Measurements from ENCODE around the gene P2RY8.
"Not testable (repeated sequence)": the region's sequence is repeated elsewhere in the genome, so short reads cannot be mapped to it uniquely, and the experiment has no call there.

Gene P2RY8

DNA sequence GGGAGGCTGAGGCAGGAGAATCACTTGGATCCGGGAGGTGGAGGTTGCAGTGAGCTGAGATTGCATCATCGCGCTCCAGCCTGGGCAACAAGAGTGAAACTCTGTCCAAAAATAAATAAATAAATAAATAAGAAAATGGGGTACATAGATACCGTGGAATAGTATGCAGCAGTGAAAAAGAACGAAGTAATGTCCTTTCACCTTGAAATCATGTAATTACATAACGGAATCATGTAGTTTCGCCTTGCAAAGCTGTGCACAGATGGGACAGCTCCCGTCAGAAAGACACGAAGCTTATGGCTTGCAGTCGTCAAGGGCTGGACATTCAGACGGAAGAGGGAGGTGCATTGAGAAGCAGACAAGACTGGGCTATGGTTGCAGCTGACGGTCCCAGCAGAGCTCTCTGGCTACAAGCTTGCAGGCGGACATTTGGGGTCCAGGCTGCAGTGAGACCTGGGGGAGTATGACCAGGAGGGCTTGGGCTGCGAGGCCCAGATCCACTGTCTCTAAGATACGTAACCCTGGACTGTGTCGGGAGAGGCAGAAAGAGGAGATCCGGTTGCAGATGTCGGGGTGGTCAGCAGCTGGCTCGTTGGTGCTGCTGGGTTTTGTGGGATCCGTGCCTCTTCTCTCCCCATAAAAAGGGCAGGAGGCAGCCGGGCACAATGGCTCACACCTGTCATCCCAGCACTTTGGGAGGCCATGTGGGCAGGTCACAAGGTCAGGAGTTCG is 6.2 kb upstream of the P2RY8 start:
- no peak for DNase-seq

DNA sequence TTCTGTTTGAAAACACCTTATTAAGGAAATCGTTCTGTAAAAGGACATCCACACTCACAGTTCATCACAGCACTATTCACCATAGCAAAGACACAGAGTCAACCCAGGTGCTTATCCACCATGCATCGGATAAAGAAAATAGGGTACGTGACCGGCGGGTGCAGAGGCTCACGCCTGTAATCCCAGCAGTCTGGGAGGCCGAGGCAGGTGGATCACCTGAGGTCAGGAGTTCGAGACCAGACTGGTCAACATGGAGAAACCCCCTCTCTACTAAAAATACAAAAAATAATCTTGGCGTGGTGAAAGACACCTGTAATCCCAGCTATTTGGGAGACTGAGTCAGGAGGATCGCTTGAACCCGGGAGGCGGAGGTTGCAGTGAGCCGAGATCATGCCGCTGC is 2.2 kb upstream of the P2RY8 start:
- DNase-seq = not testable (repeated sequence)

DNA sequence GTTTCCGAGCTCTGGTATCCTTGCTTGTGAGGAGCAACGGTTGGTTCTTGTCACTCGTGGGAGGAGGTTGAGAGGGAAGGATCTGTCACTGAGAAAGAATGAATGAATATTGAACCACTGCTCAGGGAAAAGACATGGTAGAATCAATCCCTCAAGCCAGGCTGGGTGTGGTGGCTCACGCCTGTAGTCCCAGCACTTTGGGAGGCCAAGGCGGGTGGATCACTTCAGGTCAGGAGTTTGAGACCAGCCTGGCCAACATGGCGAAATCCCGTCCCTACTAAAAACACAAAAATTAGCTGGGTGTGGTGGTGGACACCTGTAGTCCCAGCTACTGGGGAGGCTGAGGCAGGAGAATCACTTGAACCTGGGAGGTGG is 718 bp upstream of the P2RY8 start:
- DNase-seq = not testable (repeated sequence)

DNA sequence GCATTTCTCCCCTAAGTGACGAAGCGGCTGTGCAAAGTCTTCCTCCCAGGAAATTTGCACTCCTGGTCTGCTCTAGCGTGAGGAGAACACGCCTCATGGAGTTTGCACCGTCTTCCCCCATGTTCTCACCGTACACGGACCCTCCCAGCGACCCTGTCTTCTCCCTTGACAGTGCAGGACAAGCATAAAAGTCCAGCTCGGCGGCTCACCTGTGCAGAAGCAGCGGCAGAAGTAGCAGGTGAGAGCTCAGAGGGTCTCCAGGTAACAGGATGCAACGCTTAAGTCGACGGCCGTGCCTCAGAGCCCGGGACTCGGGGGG is 314 bp downstream of the P2RY8 start:
- DNase-seq = no peak

DNA sequence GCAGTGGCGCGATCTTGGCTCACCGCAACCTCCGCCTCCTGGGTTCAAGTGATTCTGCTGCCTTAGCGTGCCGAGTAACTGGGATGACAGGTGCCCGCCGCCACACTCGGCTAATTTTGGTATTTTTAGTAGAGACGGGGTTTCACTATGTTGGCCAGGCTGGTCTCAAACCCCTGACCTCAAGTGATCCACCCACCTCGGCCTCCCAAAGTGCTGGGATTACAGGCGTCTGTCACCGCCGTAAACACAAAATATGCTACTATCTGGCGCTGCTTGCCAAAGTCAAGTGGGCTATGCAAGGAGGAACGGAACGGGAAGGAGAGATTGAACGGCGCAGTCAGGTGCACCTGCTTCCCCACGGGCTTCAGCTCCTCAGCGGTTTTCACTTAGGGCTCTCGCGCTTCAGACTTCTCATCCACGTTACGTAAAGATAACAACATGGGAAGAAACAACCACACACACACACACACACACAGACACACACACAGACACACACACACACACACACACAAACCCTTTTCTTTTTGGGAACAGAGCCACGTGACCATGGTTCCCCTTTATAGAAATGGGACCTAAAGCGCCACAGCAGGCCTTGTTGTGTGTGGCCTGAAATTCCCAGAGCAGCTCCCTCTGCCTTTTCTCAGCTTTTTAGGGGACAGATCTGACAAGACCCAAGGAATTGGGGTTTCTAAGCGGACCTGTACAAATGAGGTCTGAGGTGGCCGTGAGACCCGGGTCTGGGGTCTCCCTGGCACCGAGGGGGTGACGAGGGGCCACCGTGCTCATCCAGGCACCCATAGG is 1.5 kb downstream of the P2RY8 start:
- DNase-seq = peak in 1 of 4 experiments; percentile 4

DNA sequence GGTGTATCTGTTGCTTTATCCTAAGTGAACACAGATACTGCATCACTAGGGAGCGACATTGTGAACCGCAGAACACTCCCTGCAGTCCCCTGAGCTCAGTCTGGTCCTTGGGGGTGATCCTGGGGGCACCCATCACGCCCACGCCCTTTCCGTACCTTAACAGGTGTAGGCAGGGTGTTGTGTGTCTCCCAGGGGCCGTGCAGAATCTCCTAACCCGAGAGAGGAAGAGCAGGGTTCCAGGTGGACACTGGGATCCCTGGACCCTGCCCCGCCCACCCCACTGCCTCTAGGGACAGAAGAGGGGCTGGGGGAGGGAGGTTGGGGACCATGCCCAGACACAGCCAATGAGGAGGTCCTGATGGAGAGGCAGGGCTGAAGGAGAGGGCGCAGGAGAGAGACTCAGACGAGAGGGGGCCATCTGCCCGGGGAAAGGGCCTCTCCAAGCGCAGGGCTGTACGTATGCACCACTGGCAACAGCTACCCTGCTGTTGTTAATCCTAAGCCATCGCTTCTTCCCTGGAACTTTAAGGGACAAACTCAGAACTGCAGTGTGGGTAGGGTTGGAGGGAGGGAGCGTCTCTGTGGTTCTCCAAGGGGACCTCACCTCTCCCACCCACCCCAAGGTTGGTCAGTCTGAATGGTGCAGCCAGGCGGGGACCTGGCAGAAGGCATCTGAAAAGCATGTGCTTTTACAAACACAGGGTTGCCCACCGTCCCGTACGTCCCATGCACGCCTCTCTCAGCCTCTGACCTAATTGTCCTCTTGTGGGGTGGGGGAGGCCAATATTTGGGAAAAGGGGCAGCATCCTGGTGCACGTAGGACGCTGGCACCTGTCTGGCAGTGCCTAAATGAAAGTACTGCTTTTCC is 2.5 kb downstream of the P2RY8 start:
- peak in 1 of 4 experiments; percentile 20 for DNase-seq

DNA sequence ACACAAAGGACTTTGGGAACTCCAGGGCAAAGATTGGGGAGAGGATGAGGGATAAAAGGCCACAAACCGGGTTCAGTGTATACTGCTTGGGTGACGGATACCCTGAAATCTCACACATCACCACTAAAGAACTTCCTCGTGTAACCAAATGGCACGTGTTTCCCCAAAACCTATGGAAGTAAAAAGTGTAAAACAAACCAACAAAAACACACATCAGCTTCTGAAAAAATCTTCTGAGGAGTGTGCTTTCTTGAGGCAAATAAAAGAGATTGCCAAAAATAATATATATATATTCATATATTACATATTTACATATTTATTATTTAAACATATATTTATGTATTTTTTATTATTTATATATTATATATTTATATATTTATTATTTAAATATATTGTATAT is 3.9 kb downstream of the P2RY8 start:
- no peak for DNase-seq

DNA sequence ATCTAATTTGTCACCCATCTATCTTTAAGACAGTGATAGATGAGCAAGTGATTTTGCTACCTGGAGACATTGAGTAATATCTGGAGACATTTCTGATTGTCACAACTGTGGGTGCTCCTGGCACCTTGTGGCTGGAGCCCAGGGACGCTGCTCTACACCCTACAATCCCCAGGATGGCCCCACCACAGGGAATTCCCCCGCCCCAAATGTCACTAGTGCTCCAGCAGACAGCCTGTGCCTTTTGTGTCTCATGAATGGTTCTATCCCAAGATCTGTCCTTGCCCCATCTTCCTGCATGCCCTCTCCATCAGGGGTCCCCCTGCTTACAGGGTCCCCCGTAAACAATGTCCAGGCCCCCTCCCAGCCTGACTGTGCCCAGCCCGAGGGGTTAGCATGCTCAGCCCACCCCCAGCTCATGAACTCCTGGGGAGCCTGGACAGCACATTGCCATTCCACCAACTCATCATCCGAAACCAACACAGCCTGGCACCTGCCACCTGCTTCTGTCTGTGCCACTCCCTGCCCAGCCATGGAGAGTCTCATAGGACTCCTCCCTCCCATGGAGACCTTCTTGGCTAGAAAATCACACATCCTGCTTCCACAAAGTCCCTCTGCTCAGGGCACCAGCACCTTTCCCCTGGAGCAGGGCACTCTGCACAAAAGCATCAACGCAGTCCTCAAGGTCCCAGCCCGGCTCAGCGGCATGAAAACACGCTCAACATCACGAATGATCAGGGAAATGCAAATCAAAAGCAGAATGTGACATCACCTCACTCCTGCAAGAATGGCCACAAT is 5.7 kb downstream of the P2RY8 start:
- DNase-seq = no peak

DNA sequence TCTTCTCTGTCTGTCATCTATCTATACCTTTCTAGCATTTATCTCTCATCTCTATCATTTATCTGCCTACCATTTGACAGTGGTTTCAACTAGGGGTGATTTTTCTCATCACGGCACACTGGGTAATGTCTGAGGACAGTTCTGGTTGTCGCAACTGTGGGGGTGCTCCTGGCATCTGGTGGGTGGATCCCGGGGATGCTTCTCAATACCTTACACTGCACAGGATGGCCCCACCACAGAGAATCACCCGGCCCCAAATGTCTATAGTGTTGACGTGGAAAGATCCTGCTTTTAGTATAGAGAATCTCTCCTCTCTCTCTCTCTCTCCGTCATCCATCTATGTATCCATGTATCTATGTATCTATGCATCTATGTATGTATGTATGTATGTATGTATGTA is 7.2 kb downstream of the P2RY8 start:
- no peak for DNase-seq

DNA sequence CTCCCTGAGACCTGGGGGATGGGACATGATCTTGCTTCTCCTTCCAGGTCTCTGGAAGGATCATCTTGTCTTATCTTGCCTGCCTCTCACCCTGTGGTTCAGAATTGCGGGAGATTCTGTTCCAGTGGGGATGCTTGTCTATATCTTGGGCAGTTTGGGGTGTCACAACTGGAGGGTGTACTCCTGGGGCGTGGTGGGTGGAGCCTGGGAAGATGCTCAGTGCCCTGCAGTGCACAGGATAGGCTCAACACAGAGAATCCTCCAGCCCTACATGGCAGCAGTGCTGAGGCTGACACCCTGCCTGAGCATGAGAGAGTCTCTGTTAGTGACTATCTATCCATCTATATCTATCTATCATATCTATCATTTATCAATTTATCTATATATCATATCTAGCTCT is 7.7 kb downstream of the P2RY8 start:
- DNase-seq = no peak

DNA sequence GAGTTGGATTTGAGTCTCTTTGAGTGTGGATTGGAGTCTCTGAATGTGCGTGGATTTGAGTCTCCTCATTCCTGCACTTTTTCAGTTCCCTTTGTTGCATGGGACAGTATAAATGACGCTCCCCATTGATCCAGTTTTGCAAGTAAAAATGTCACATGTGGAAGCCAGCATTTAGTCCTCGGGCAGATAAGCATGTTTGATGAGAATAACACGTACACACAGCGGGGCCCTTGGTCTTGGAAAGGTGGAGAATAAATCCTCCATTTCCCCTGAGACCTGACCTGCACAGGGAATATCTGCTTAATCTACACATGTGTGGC is 8.1 kb downstream of the P2RY8 start:
- DNase-seq = no peak

DNA sequence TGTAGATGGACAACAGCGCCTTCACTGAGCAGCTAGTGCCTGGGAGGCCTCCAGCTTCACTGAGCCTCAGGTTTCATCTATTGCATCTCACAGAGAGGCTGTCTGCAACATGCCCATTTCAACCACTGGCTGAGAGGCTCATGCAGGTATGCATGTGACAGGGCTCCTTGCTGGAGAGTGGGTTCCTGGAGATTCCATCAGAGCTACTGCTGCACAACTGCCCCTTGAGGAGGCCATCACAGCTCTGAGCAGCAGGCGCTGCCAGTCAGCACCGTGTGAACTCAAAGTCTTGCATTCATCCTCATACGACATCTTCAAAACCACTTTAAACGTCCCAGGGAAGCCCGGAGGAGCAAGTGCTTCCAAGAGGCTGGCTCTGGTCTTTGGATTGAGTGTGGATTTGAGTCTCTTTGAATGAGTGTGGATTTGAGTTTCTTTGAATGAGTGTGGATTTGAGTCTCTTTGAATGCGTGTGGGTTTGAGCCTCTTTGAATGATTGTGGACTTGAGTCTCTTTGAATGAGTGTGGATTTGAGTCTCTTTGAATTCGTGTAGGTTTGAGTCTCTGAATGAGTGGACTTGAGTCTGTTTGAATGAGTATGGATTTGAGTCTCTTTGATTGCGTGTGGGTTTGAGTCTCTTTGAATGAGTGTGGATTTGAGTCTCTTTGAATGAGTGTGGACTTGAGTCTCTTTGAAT is 8.7 kb downstream of the P2RY8 start:
- DNase-seq = no peak

DNA sequence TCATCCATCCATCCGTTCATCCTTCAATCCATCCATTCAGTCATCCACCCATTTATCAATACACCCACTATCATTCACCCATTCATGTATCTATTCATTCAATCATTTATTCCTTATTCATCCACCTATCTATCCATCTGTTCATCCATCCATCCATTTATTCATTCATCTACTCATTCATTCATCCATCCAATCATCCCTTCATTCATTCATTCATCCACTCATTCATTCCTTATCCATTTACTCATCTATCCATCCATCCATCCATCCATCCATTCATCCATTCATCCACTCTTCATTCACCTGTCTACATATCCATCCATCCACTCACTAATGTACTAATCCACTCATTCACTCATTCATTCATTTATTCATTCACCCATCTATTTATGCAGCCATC is 9.5 kb downstream of the P2RY8 start:
- DNase-seq = no peak

DNA sequence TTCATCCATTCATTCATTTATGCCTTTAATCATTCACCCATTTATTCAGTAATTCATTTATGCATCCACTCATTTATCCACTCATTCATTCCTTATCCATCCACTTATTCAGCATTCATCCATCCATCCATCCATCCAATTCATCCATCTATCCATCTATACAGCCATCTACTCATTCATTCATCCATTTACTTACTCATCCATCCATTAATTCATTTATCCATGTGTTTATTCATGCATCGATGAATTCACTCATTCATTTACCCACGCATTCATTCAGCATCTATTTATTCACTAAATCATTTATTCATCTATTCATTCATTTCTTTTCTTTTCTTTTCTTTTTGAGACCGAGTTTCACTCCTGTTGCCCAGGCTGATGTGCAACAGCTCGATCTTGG is 10.4 kb downstream of the P2RY8 start:
- no peak for DNase-seq

DNA sequence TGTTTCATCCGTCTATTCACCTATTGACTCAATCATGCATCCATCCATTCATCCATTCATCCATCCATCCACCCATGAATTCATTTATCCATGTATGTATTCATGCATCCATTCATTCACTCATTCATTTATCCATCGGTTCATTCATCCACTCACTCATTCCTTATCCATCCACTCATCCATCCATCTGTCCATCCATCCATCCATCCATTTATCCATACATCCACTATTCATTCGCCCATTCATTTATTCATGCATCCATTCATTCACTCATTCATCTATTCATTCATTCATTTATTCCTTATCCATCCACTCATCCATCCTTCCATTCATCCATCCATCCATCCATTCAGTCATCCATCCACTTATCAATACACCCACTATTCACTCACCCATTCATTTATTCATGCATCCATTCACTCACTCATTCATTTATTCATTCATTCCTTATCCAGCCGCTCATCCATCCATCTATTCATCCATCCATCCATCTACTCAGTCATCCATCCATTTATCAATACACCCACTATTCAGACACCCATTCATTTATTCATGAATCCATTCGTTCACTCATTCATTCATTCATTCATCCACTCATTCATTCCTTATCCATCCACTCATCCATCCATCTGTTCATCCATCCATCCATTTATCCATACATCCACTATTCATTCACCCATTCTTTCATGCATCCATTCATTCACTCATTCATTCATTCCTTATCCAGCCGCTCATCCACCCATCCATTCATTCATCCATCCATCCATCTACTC is 11.2 kb downstream of the P2RY8 start:
- DNase-seq = no peak

DNA sequence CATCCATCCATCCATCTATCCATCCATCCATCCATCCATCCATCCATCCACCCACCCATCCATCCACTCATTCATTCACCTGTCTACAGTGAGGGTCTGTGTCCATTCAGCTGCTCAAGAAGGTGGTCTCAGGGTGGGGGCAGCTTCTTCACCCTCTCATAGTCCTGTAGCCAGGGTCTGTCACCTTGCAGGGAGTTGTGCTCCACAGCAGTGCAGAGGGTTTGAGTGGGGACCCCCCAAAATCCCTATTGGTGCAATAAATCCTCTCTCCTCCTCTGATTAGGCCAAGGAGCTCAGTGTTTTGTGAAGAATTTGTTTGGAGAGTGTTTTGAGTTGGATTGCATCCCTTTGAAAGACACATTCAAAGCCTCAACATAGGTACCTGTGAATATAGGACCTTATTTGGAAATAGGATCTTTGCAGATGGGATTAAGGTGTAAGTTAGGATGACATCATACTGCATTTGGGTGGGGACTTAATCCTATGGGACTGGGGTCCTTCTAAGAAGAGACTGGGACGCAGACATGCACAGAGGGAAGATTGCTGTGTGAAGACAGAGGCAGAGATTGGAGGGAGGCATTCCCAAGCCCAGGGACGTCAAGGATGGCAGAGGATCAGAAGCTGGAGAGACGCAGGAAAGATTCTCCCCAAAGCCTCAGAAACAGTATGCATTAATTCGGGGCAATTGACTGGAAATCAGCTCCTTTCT is 12.0 kb downstream of the P2RY8 start:
- DNase-seq = no peak

DNA sequence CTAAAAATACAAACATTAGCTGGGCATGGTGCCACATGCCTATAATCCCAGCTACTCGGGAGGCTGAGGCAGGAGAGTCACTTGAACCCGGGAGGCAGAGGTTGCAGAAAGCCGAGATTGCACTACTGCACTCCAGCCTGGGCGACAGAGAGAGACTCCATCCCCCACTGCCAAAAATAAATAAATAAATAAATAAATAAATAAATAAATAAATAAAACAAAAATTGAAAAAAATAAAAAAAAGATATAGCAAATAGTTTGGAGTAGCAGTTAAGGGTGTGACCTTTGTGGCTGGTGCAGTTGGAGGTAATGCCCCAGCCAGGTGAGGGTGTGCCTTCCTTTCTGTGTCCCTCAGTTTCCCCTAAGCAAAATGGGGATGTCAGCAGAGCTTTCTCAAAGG is 14.1 kb downstream of the P2RY8 start:
- not testable (repeated sequence) for DNase-seq

DNA sequence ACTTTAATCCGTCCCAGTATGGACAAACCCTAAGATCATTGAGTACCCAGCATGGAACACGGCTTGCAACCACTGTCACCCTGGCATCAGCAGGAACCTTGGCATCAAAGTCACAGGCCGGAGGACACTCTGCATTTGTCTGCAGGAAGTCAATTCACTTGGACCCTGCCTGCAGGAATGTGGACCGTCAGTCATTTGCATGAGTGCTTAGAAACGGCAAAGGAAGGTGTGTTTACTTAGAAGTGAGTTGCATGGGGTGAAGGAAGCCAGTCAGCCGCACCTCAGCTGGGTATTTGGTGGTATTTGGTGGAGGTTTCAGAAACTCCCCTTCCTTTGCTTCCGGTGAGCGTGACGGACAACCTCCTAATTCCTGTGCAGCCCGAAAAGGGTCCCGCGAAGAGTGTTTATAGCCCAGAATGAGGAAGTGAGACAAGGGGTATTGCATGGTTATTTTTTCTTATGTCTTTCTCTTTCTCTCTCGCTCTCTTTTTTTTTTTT is 15.5 kb downstream of the P2RY8 start:
- DNase-seq = peak in 2 of 4 experiments; percentile 25 to 26

DNA sequence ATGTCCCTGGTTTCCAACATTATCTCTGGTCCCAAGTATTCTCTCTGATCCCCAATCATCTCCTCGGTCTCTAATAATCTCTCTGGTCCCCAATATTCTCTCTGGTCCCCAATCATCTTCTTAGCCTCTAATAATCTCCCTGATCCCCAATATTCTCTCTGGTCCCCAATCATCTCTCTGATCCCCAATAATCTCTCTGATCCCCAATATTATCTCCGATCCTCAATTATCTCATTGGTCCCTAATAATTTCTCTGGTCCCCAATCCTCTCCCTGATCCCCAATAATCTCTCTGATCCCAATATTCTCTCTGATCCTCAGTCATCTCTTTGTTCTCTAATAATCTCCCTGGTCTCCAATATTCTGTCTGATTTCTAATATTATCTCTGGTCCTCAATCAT is 16.6 kb downstream of the P2RY8 start:
- no peak for DNase-seq

DNA sequence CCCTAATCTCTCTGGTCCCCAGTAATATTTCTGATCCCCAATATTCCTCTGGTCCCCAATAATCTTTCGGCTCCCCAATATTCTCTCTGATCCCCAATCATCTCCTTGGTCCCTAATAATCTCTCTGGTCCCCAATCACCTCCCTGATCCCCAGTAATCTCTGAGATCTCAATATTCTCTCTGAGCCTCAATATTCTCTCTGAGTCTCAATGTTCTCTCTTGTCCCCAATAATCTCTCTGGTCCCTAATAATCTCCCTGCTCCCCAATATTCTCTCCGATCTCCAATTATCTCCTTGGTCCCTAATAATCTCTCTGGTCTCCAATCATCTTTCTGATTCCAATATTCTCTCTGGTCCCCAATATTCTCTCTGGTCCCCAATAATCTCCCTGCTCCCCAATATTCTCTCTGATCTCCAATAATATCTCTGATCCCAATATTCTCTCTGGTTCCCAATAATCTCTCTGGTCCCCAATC is 17.9 kb downstream of the P2RY8 start:
- DNase-seq = no peak

DNA sequence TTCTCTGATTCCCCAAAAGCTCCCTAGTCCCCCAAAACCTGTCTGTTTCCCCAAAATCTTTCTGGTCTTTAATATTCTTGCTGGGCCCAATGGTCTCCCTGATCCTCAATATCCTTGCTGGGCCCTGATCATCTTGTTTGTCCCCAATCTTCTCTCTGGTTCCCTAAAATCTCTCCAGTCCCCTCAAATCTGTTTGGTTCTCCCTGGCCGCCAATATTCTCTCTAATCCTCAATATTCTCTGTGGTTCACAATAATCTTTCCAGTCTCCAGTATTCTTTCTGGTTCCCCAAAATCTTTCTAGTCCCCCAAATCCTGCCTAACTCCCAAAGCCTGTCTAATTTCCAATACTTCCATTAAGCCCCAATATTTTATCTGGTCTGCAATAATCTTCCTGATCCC is 18.5 kb downstream of the P2RY8 start:
- no peak for DNase-seq

All from activated naive CD4-positive, alpha-beta T cell (primary cell).